T-helper 22 cell (primary cell): Measurements from ENCODE around the gene TMEM231.

Experiments
- DNase-seq: peaks from one replicate; pipeline ENCODE4 v3.0.0-alpha.2; 2020; ENCODE audit warnings: low read depth

The TMEM231 gene

DNA sequence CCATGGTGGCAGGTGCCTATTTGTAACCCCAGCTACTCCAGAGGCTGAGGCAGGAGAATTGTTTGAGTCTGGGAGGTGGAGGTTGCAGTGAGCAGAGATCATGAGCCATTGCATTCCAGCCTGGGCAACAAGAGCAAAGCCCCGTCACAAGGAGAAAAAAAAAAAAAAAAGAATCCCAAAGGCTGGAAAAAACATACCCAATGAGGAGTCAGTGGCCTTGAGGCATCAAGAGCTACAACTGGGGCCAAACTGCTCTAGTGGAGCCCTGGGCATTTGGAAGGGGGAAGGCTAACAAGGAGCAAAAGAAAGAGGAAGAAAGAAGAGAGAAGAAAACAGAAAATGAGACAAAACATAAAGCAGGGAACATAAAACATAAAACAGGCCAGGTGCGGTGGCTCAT is 67.7 kb downstream of the TMEM231 start:
- DNase-seq, result no peak
